ENCODE measurements around the gene DRC3. TPM values are rescaled to one million over a fixed set of nuclear protein-coding genes. Genes with fewer than 3 reads are reported as not detected.
A peak's percentile ranks its signal among the peaks of the same experiment; 100 is the strongest.

The DRC3 gene
- total and polyA plus RNA-seq, 12 donors: 0.55 to 3.0 (median 2.0) TPM

DNA sequence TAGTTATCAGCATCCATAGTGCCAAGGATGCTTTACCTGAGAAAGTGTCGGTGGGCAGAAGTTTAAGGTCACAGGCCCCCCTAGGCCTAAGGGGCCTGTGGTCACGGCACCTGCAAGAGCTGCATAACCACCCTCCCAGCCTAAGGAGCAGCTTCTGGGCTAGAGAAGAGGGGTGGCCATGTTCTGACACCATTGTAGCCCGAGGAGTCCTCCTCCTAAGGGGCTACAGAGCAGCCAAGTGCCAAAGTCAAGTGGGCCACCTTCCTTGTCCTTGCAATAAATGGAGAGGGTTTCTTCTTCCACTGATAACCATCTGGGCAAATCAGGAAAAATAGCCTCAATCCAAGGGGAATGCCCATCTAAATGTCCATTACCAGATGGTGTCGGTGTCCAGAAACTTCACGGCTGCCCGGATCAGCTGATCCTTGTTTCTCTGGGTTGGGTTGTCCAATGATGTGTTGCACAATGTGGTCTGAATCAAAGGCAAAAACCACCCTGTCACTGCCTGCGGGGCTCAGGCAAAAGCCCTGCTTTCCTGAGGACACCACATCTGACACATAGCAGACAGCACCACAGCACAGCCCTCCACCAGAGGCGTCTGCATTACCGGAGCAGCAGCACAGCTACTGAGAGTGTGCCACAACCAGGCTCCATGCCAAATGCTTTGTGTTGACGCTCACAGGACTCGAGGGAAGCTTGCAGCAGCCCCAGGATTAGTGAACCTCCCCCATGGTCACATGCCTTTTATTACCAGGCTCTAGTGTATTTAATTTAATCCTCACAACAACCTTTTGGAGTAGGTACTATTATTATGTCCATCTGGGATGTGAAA lies 53.5 kb downstream of the DRC3 start:
- peak; percentile 41 to 60 for DNase-seq

DNA sequence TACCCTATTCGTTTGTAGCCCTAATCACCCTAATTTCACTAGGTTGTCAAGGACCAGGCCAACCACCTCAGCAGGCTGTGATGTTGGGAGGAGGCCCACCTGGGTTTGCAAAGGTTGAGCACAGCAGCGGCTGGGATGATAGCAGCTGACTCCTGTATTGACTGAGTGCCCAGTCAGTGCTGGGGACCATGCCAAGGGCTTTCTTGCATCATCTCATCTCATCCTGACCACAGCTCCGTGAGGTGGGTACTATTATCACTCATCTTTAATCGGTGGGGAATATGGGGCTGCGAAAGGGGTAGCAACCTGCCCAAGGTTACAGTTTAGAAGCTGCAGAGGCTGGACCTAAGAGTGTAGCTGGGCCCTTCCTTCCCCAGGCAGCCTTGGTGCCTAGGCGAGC lies 54.6 kb downstream of the DRC3 start:
- 58 to 71% methylated on average over 6 of the region's 6 CpGs for WGBS, 2 donors
- Histone ChIP-seq H3K27ac (peak overlapping the region in 7 of 10 donors; percentile 77 to 88 (median 82)), H3K4me3 (no peak overlapping the region), H3K9me3 (no peaks in the 10 kb centered on the region), H3K4me1 (peaks cover 0 to 48% (median 36%) of the 10 kb centered on the region in 9 donors), H3K36me3 (peaks cover 0 to 38% (median 0%) of the 10 kb centered on the region in 9 donors), H3K27me3 (no peaks in the 10 kb centered on the region)
- TF ChIP-seq, protein P1, sequence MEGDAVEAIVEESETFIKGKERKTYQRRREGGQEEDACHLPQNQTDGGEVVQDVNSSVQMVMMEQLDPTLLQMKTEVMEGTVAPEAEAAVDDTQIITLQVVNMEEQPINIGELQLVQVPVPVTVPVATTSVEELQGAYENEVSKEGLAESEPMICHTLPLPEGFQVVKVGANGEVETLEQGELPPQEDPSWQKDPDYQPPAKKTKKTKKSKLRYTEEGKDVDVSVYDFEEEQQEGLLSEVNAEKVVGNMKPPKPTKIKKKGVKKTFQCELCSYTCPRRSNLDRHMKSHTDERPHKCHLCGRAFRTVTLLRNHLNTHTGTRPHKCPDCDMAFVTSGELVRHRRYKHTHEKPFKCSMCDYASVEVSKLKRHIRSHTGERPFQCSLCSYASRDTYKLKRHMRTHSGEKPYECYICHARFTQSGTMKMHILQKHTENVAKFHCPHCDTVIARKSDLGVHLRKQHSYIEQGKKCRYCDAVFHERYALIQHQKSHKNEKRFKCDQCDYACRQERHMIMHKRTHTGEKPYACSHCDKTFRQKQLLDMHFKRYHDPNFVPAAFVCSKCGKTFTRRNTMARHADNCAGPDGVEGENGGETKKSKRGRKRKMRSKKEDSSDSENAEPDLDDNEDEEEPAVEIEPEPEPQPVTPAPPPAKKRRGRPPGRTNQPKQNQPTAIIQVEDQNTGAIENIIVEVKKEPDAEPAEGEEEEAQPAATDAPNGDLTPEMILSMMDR (IDR thresholded peaks at IDR 0.05): no peak
- ATAC-seq (peak; percentile 27 to 74 (median 47)), DNase-seq (no peak)
- intact Hi-C loops (cut with DNase I): loop anchor here in 4 of 10 donors (5.0 to 10.0 kb wide), 4 partner anchors 35 to 132 kb away; partner anchors contain the start of genes DRC3 (in 2 of the 4) and TOM1L2 (in 2 of the 4)

More for the DNA sequence above, 53.5 kb downstream of the DRC3 start:
- intact Hi-C loops (cut with DNase I): loop anchor here in 4 of 10 donors (5.0 to 10.0 kb wide), 4 partner anchors 34 to 131 kb away; partner anchors contain the start of genes DRC3 (in 2 of the 4) and TOM1L2 (in 2 of the 4)
- Histone ChIP-seq H3K36me3 (peaks cover 0 to 50% (median 0%) of the 10 kb centered on the region in 9 donors), H3K9me3 (no peaks in the 10 kb centered on the region), H3K4me1 (peaks cover 0 to 37% (median 28%) of the 10 kb centered on the region in 9 donors), H3K27me3 (no peaks in the 10 kb centered on the region), H3K4me3 (no peak overlapping the region), H3K27ac (peak overlapping the region in 5 of 10 donors; percentile 13 to 88 (median 77))
- TF ChIP-seq, protein P1 (IDR thresholded peaks at IDR 0.05): no peak
- WGBS, 2 donors: 60 to 70% methylated on average over 11 of the region's 11 CpGs
- peak in 6 of 8 donors; percentile 68 to 75 (median 71) for ATAC-seq

DNA sequence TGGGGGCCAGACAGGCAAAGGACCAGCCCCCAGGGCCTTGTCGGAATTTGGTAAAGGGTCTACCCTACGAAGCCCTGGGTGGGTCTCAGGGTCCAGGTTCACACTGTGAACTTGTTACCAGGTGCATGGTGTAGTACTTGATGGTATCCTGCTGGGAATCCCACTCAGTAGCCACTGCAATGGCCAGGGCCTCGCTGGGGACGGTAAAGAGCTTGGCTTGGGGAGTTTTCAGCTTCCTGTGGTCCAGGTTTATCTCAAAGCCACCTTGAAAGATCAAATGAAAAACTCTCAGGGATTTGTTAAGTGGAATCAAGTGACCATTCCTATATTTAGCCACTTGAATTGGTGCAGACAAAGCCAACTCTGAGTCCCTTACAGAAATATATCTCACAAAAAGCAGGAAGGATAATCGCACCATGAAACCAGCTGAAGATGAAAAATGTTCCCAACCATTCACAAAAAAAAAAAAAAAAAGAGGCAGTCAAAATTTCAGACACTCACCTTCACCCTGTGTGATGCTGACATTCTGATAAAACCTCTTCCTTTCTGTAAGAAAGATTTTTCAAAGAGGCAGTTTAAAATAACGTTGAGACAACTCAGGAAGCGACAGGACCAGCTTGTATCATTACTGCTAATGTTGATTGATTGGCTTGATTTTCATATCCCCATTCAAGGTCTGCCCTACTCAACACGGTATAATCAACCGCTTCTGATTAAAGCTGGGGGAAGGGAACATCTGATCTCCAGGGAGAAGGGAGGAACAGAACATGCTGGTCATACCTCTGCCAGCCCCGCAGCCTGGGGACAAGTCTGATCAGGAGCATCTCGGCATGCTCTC lies 55.7 kb downstream of the DRC3 start:
- Histone ChIP-seq H3K27me3 (no peaks in the 10 kb centered on the region), H3K4me3 (no peak overlapping the region), H3K27ac (peak overlapping the region; percentile 17 to 88 (median 78)), H3K9me3 (no peaks in the 10 kb centered on the region), H3K36me3 (peaks cover 0 to 33% (median 0%) of the 10 kb centered on the region in 9 donors), H3K4me1 (peaks cover 0 to 59% (median 43%) of the 10 kb centered on the region in 9 donors)
- 38 to 51% methylated on average over 11 of the region's 11 CpGs for WGBS, 2 donors
- TF ChIP-seq, protein P1 (IDR thresholded peaks at IDR 0.05): no peak
- intact Hi-C loops (cut with DNase I): loop anchor here in 4 of 10 donors (5.0 to 10.0 kb wide), 4 partner anchors 36 to 134 kb away; partner anchors contain the start of genes DRC3 (in 2 of the 4) and TOM1L2 (in 2 of the 4)
- ATAC-seq (peak; percentile 14 to 78 (median 56)), DNase-seq (no peak)

All from heart right ventricle (tissue), 16 donors.